Astrocyte of the cerebellum (primary cell): Measurements from ENCODE around the gene HTT.

Source experiments
- DNase-seq: peaks from one replicate; pipeline ENCODE4 v3.0.0-alpha.2; 2011; ENCODE audit warnings: low read depth
- H3K4me3 ChIP-seq: 2 replicates; pipeline ENCODE4 v1.5.1; 2011; ENCODE audit warnings: mild to moderate bottlenecking, low read depth, low read length, moderate library complexity
- in situ Hi-C: cut with HindIII; loops from 2 replicates; pipeline ENCODE4 v1.10.0; 2017; ENCODE audit warnings: low sequenced_read_pairs
- TF ChIP-seq, protein P1 (sequence below): IDR thresholded peaks from 2 replicates; pipeline ENCODE4 v1.5.1; 2012; ENCODE audit warnings: low read length, low read depth, moderate library complexity, mild to moderate bottlenecking; ENCODE audit errors: missing control alignments

Gene HTT

DNA sequence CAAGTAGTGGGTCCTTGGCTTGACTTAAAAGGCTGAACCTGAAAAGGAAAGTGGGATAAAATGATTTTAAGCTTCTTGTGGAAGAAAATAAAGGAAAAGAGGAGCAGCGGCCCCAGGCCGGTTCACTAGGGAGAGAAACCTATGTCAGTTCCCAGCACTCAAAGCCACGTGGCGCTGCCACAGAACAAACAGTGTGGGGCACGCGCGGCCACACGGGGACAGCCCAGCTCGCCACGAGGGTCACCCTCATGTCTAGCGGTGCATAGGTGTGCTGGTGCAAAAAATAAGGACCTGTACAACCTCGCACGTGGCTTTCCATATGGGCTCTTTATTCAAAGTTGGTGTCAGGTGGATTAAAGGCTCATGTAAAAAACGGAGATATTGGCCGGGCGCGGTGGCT is 191.6 kb downstream of the HTT start:
- DNase-seq = no peak
- in situ Hi-C loops = no loop called here

DNA sequence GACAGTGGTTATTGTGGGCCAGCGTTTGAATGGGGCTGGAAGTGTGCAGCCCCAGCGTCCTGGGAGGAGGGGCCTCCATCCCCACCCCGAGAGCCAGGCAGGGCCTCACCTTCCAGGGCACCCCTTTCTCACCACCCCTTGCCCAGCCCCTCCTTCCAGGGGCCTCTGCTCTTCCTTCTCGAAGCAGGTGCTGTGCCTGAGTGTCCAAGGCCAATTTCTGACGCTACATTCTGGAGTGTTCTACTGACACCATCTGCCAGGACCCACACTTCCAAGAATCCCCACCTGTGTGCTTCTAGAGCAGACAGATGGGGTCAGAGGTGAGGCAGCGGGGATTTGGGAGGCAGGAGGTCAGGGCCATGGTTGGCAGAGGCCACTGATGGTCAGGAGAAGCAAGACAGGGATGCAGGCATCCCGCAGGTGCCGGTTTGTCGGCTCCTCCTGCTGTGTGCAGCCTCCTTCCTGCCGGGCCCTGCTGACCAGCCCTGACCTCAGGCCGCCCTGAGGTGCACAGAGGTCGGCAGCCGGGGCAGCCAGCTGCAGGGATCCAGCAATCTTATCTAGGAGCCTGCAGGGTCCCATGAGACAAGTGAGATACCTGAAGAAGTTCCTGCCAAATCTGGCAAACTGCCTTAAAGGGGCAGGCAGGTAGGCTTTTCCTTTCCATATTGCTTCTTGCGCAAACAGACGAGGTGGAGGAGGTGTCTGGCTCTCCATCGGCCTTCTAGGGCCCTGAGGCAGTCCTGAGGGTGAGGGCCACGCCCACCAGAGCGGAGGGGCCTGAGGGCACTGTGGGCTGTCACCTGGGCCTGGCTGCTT is 193.3 kb downstream of the HTT start:
- TF ChIP-seq, protein P1, sequence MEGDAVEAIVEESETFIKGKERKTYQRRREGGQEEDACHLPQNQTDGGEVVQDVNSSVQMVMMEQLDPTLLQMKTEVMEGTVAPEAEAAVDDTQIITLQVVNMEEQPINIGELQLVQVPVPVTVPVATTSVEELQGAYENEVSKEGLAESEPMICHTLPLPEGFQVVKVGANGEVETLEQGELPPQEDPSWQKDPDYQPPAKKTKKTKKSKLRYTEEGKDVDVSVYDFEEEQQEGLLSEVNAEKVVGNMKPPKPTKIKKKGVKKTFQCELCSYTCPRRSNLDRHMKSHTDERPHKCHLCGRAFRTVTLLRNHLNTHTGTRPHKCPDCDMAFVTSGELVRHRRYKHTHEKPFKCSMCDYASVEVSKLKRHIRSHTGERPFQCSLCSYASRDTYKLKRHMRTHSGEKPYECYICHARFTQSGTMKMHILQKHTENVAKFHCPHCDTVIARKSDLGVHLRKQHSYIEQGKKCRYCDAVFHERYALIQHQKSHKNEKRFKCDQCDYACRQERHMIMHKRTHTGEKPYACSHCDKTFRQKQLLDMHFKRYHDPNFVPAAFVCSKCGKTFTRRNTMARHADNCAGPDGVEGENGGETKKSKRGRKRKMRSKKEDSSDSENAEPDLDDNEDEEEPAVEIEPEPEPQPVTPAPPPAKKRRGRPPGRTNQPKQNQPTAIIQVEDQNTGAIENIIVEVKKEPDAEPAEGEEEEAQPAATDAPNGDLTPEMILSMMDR = no peak
- DNase-seq = no peak
- in situ Hi-C loops = no loop called here
- no peak overlapping the region for H3K4me3 ChIP-seq

More for the DNA sequence above, 191.6 kb downstream of the HTT start:
- TF ChIP-seq, protein P1 = no peak
- H3K4me3 ChIP-seq = no peak overlapping the region

DNA sequence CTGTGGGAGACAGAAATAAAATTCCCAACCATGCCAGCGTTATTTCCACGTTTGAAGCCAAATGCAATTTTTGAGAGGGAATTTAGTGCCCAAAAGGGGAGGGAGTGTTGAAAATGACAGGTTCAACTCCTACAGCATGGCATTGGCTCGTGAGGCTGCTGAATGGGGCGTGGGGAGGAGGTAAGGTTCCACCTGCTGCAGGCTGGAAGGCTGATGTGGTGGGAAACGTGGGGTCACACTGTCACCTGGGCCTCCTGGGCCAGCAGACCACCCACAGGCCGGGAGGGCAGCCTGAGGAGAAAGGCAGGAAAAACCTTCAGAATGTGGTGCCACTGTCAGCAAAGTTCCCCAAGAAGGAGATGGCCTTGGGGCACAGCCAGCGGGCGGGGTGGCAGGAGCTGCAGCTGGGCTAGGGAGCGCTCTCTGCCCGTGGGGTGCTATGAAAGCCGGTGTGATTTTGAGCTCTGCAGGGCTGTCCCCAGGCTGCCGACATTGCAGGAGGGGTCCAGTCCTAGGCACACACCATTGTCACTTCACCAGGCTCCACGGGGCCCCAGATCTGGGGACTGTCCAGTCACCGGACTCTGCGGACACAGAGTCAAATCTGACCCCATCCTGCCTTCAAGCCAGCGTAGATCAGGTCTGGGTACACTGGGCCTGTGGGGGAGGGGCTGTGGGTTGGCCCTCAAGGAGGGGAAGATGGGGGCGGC is 194.1 kb downstream of the HTT start:
- TF ChIP-seq, protein P1 = no peak
- H3K4me3 ChIP-seq = no peak overlapping the region
- no peak for DNase-seq
- in situ Hi-C loops = no loop called here

DNA sequence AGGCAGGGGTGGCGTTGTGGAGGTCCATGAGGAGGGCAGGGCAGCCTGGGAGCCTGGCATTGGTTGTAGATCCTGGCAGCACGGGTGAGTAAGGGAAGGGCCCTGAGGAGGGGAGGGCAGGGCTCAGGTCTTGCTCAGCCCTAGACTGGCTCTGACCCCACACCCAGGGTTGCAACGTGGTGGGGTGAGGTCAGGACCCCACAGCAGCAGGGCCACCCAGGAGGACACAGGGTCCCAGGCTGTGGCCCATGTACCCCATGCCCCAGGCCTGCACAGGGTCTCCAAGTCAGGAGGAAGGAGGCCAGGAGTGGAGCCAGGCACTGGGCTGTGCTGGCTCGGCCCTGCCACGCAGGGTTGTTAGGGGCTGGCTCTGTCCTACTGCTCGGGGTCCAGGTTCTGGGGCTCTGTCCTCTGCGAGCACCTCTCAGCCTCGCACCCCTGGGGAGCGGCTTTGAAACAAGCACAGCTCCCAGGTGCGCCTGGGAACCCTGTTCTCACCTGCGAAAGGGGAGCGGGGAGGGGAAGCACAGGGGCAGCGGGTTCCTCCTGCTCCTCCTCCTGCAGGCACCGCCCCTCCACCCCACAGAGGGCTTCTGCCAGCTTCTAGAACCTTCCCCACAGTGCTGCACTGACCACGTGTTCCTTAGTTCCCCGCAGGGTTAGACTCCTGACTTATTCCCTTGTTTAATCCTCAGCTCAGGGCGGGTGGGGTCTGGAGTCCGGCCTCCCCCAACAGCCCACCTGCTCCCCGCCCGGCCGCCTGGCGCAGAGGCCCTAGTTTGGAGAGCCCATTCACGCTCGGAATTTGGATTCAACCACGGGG is 194.8 kb downstream of the HTT start:
- in situ Hi-C loops = no loop called here
- TF ChIP-seq, protein P1 = no peak
- no peak overlapping the region for H3K4me3 ChIP-seq
- DNase-seq = no peak

DNA sequence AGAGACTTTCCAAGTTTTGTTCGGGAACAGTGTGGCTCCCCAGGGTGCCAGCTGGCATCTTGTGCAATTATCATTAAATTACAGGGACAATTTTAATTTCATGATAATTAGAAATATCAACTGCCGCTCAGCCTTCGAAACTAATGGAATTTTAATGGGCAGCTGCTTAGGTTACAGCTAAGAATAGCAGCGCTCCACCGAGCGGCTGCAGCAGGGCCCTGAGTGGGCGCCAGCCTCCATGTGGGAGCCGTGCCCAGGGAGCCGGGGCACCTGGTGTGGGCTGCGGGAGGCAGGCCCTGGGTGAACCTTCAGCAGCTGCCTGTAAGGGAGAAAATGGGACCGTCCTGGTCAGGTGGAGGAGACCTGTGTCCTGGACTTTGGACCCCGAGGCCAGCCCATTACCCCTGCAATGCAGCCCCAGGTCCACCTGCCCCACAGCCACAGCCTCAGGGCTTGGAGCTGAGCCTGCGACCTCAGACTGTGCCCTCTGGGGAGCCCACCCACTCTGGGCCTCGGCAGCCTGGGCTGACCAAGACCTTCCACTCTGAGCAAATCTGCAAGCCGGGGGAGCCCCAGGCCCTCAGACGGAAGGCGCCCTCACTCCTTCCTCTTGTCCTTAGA is 195.6 kb downstream of the HTT start:
- DNase-seq = no peak
- in situ Hi-C loops = no loop called here
- TF ChIP-seq, protein P1 = no peak
- H3K4me3 ChIP-seq = no peak overlapping the region

DNA sequence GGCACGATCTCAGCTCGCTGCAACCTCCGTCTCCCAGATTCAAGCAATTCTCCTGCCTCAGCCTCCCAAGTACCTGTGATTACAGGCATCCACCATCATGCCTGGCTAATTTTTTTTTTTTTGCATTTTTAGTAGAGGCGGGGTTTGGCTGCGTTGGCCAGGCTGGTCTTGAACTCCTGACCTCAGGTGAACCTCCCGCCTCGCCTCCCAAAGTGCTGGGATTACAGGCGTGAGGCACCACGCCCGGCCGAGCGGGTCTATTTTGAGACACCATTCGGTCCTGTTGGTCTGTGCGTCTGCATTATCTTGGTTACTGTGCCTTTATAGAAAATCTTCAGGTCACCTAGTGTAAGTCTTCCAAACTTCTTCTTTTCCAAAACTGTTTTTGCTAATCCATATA is 196.7 kb downstream of the HTT start:
- in situ Hi-C loops = no loop called here
- DNase-seq = no peak
- H3K4me3 ChIP-seq = no peak overlapping the region
- TF ChIP-seq, protein P1 = no peak
